NCI-H187 (cell line): ENCODE results near the gene IGFN1.
A peak's percentile ranks its signal among the peaks of the same experiment; 100 is the strongest.

ENCODE experiments used
- DNase-seq, 2 experiments: peaks; one replicate each; lab custom pipeline; 2025; lab: John Stamatoyannopoulos, UW

The IGFN1 gene

GRCh38 chr1:201163707-201164106, 26.9 kb upstream of the IGFN1 start:
- DNase-seq: no peak

- DNase-seq: no peak
Measured at GRCh38 chr1:201164645-201165044, 26.0 kb upstream of the IGFN1 start.

- DNase-seq: no peak
Measured at GRCh38 chr1:201167041-201167991, 23.3 kb upstream of the IGFN1 start.

- no peak for DNase-seq
Measured at GRCh38 chr1:201169203-201169602, 21.4 kb upstream of the IGFN1 start.

- no peak for DNase-seq
Measured at GRCh38 chr1:201169971-201170532, 20.6 kb upstream of the IGFN1 start.

GRCh38 chr1:201170533-201171062, 20.0 kb upstream of the IGFN1 start:
- peak; percentile 51 to 66 for DNase-seq

- no peak for DNase-seq
Measured at GRCh38 chr1:201171063-201172036, 19.3 kb upstream of the IGFN1 start.

GRCh38 chr1:201172326-201172725, 18.3 kb upstream of the IGFN1 start:
- DNase-seq: no peak

GRCh38 chr1:201172999-201173610, 17.5 kb upstream of the IGFN1 start:
- no peak for DNase-seq

GRCh38 chr1:201173736-201174135, 16.9 kb upstream of the IGFN1 start:
- no peak for DNase-seq

- DNase-seq: no peak
Measured at GRCh38 chr1:201175820-201176500, 14.7 kb upstream of the IGFN1 start.

GRCh38 chr1:201176940-201177339, 13.7 kb upstream of the IGFN1 start:
- no peak for DNase-seq

- no peak for DNase-seq
Measured at GRCh38 chr1:201178718-201179117, 11.9 kb upstream of the IGFN1 start.

GRCh38 chr1:201180141-201180540, 10.5 kb upstream of the IGFN1 start:
- no peak for DNase-seq

- no peak for DNase-seq
Measured at GRCh38 chr1:201180901-201181300, 9.7 kb upstream of the IGFN1 start.

- no peak for DNase-seq
Measured at GRCh38 chr1:201181323-201181722, 9.3 kb upstream of the IGFN1 start.

GRCh38 chr1:201181726-201182125, 8.9 kb upstream of the IGFN1 start:
- no peak for DNase-seq

- DNase-seq: no peak
Measured at GRCh38 chr1:201183209-201183608, 7.4 kb upstream of the IGFN1 start.

- no peak for DNase-seq
Measured at GRCh38 chr1:201183753-201184152, 6.9 kb upstream of the IGFN1 start.

GRCh38 chr1:201184307-201185122, 6.1 kb upstream of the IGFN1 start:
- no peak for DNase-seq
